ENCODE data around the gene GPR171.
A peak's percentile ranks its signal among the peaks of the same experiment; 100 is the strongest.
"Not testable (repeated sequence)": the region's sequence is repeated elsewhere in the genome, so short reads cannot be mapped to it uniquely, and the experiment has no call there.

Gene GPR171

DNA sequence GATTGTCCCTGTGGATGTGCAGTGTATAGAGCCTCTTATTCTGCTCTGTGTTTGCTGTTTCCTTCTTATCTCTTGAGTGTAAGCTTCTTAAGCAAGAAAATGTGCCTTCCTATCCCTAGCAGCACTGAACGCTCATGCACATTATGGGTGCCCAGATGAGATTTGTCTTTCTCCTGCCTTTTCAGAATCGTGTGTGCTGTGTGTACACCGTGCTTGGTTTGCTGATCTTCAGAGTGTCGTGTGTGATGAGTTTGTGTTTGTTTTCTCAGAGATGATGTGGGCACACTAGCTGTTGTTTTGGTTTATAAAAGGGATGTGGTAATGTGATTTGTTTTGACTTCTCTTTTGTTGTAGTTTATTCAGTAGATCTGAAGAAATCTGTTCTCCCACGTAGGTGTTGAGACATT, 19.7 kb downstream of the GPR171 start:
- DNase-seq (ENCODE audit: low read depth in 1 of 2, low spot score in 1 of 2): no peak
- TF ChIP-seq JUND (IDR thresholded peaks at IDR 0.05; ENCODE audit: low read depth): no peak
- in situ Hi-C loops (cut with HindIII; ENCODE audit: low pct_unique_long_range_greater_than_20kb, low sequenced_read_pairs): no loop called here

DNA sequence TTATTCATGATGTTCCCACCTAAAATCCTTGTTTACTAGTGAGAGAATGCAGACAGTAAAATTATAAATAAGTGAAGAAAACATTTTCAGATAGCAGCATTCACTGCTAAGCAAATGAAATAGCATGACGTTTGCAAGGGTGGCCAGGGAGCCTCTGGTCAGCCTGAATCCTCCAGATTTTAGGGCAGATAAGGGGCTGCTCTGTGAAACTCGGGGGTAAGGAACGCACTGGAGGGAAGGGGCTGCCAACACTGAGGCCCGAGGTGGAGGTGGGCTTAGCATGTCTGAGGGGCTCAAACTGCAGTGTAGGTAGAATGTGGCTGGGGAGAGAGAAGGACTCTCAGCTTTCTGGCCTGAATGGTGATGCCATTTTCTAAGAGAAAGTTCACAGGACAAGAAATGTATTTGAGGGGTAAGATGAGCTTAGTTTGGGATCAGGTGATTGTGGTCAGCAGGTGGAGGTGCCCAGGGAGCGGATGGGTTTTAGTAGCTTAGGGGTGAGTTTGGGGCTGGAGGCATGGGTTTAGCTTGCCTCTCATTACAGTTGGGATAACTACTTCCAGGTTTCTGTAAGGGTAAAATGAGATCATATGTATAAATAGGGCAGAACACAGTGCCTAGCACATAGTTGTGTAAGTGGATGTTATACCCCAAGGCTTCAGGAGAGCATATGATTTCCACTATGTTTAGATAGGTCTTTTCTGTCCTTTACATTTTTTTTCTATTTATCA, 20.5 kb downstream of the GPR171 start:
- in situ Hi-C loops (cut with HindIII; ENCODE audit: low pct_unique_long_range_greater_than_20kb, low sequenced_read_pairs): no loop called here
- DNase-seq (ENCODE audit: low read depth in 1 of 2, low spot score in 1 of 2): no peak
- no peak for TF ChIP-seq JUND (IDR thresholded peaks at IDR 0.05; ENCODE audit: low read depth)

DNA sequence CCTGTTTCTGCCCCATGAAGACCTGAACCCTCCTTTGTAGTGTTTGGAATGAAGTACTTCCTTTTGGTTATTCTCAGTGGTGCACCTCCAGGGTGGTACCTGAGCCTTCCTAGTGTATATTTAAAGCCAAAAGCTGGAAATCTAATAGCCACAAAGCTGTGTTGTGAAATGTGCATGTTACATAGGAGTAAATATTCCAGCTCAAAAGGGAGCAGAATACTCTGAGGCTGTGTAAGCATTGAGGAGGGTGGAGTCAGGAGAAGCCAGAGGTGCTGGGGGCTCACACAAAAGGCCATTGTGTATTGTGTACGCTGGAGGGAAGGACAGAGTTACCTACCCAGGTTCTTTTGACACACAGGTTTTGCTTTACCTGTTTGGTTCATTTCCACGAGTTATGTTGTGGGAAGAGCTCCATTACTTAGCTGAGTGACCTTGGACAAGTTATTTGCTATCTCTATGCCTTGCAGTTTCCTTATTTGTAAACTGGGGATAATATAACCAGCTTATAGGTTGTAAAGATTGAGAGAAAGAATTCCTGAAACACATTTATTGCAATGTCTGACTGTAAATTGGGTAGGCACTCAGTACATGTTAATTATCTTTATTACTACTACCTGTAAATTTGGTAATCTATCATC, 24.7 kb downstream of the GPR171 start:
- no peak for DNase-seq (ENCODE audit: low read depth in 1 of 2, low spot score in 1 of 2)
- no peak for TF ChIP-seq JUND (IDR thresholded peaks at IDR 0.05; ENCODE audit: low read depth)
- in situ Hi-C loops (cut with HindIII; ENCODE audit: low pct_unique_long_range_greater_than_20kb, low sequenced_read_pairs): no loop called here

DNA sequence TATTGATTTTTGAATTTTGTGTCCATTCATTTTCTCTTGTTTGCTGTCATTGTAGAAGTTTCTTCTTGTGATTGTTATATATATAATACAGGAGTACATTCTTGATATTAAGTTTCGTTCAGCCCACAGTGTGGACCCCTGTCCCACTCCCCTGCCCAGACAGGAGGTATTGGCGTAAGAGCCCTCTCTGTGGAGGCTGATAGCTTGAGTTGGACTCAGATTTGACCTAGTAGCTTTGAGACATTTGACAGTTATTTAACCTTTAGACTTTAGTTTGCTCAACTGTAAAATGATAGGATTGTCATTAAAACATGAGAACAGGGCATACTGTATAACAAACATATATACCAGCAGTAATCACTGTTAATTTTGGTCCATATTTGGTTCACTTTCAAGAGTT, 27.1 kb downstream of the GPR171 start:
- no peak for TF ChIP-seq JUND (IDR thresholded peaks at IDR 0.05; ENCODE audit: low read depth)
- no peak for DNase-seq (ENCODE audit: low read depth in 1 of 2, low spot score in 1 of 2)
- in situ Hi-C loops (cut with HindIII; ENCODE audit: low pct_unique_long_range_greater_than_20kb, low sequenced_read_pairs): no loop called here

DNA sequence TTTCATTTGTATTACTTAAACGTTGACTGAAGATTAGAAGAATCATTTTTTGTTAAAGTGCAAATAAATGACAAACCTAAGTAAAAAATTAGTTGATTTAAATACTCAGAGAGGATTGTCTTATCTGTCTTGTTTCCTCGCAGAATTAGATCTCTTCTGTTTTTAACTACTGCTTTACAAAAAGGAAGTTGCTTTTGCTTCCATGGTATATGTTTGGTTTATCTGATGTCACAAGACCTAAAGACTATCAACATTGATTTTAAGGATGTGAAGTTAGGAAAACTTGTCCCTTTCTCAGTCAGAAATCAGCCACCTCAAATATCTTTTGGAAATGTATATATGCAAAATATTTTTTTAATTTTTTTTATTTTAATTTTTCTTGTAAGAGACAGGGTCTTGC, 28.7 kb downstream of the GPR171 start:
- DNase-seq (ENCODE audit: low read depth in 1 of 2, low spot score in 1 of 2): no peak
- in situ Hi-C loops (cut with HindIII; ENCODE audit: low pct_unique_long_range_greater_than_20kb, low sequenced_read_pairs): no loop called here

DNA sequence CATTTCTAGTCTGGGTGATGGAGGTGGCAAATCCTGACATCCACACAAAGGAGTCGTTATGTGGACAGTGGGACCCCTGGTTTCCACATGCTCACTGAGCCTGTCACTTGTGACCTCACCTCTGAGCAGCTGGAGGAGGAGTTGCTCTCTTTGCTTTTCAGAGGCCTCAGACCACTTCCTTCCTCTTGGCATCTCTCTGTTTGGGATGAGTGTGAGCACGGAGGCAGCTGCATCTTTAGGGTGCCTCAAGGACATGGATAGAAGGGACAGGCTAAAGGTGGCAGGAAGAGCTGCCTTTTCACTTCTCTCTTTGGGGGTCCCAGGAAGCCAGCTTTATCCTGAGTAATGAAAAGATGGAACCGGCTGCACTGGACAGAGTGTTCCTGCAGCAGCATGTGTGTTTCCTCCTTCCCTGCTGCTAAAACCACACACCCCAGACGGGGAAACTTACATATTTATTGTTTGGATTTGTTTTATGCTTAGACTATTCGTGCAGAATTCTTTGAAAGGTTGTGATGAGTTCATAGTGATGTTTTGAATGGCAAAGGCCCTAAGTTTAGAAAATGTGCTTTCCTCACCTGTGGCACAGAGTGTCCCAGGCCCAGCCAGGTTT, 31.8 kb downstream of the GPR171 start:
- DNase-seq (ENCODE audit: low read depth in 1 of 2, low spot score in 1 of 2): no peak

More for the DNA sequence above, 28.7 kb downstream of the GPR171 start:
- no peak for TF ChIP-seq JUND (IDR thresholded peaks at IDR 0.05; ENCODE audit: low read depth)

DNA sequence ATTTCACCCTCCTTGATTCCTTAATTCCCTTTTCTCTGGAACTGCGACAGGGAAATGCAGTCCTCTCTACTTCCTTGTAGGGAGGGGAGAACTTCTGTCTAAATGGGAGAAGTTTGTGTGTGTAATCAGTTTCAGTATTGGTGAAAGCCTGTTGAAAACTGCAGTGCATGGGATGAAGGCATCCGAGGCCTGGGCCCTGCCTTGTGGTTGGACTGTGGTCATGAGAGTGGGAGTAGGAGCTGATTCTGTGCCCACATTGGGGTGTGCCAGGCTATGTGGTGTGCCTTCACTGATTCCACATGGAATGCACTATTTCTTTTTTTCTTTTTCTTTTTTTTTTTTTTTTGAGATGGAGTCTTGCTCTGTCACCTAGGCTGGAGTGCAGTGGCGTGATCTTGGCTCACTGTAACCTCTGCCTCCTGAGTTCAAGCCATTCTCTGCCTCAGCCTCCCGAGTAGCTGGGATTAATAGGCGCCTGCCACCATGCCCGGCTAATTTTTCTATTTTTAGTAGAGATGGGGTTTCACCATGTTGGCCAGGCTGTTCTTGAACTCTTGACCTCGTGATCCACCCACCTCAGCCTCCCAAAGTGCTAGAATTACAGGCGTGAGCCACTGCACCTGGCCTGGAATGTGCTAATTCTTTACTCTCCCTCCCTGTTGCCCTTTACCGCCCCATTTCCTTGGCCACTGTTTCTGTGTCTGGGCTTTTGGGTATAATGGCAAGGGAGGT, 32.9 kb downstream of the GPR171 start:
- DNase-seq (ENCODE audit: low read depth in 1 of 2, low spot score in 1 of 2); in situ Hi-C loops (cut with HindIII; ENCODE audit: low pct_unique_long_range_greater_than_20kb, low sequenced_read_pairs): not testable (repeated sequence)

More for the DNA sequence above, 31.8 kb downstream of the GPR171 start:
- in situ Hi-C loops (cut with HindIII; ENCODE audit: low pct_unique_long_range_greater_than_20kb, low sequenced_read_pairs): no loop called here
- no peak for TF ChIP-seq JUND (IDR thresholded peaks at IDR 0.05; ENCODE audit: low read depth)

DNA sequence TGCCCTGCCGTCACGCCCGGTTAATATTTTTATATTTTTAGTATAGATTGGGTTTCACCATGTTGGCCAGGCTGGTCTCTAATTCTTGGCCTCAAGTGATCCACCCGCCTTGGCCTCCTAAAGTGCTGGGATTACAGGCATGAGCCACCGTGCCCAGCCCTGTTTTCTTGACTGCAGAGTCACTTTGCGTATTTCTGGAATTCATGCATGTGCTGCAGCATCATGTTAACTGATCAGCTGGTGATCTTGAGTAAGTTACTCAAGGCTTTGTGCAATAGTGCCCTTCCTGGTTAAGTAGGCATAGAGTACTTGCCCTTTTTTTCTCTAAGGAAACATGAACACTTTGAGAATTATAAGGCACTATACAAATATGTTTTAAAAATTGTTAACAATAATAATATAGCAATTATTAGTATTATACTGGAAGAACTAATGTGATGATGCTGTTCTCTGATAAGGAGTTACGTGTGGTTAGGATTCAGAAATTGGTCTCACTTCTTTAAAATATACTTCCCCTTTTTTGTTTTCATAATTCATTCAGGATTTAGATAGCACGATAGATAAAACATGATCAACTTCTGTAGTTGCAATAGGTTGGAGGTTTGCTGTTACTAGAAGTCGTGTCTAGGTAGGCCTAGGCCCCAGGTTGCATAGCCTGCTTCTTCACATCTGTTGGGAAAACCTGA, 33.6 kb downstream of the GPR171 start:
- TF ChIP-seq JUND (IDR thresholded peaks at IDR 0.05; ENCODE audit: low read depth): no peak
- in situ Hi-C loops (cut with HindIII; ENCODE audit: low pct_unique_long_range_greater_than_20kb, low sequenced_read_pairs): no loop called here
- no peak for DNase-seq (ENCODE audit: low read depth in 1 of 2, low spot score in 1 of 2)

DNA sequence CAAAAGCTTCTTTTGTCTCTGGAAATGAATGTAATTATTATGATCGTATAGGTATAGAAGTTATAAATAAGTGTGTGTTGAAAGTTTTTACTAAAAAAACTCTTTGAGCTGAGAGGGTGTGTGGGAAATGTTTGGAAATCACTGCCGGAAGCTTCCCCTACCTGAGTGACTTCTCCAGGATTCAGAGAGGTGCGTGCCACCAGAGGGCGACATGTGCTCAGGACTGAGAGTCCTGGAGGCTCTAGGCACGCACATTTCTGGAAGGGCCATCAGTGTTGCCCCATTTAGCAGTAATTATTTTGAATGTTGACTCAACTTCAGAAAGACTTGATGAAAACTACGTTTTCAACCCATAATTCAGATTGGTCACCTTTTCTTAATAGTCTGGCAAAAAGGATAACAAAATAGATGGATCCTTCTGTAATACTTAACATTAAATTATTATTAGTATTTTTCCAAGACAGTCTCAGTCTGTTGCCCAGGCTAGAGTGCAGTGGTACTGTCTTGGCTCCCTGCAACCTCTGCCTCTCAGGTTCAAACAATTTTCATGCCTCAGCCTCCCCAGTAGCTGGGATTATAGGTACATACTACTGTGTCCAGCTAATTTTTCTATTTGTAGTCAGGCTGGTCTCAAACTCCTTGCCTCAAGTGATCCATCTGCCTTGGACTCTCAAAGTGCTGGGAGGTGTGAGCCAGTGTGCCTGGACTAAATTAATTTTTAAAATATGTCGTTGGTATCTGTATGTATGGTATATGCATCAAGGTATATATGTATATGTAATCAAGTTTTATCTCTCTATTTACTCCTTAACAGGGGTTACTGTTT, 34.5 kb downstream of the GPR171 start:
- in situ Hi-C loops (cut with HindIII; ENCODE audit: low pct_unique_long_range_greater_than_20kb, low sequenced_read_pairs): no loop called here
- TF ChIP-seq JUND (IDR thresholded peaks at IDR 0.05; ENCODE audit: low read depth): no peak
- DNase-seq (ENCODE audit: low read depth in 1 of 2, low spot score in 1 of 2): peak; percentile 73 to 83

DNA sequence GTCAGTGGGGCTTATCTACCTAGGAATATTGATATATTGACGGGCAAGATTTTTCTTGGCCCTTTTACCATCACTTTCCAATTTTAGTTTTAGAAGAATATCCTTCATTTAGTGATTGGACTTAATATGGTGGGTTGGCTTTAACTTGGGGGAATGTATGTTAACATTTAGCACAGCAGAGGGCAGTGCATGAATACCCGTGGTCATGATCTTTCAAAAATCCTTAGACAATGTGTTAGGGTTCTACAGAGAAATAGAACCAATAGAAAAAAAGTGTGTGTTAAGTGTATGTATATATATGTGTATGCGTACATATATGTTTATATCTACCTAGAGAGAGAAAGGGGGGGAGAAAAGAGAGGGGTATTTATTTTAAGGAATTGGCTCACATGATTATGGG, 36.9 kb downstream of the GPR171 start:
- no peak for DNase-seq (ENCODE audit: low read depth in 1 of 2, low spot score in 1 of 2)
- no peak for TF ChIP-seq JUND (IDR thresholded peaks at IDR 0.05; ENCODE audit: low read depth)
- in situ Hi-C loops (cut with HindIII; ENCODE audit: low pct_unique_long_range_greater_than_20kb, low sequenced_read_pairs): no loop called here

DNA sequence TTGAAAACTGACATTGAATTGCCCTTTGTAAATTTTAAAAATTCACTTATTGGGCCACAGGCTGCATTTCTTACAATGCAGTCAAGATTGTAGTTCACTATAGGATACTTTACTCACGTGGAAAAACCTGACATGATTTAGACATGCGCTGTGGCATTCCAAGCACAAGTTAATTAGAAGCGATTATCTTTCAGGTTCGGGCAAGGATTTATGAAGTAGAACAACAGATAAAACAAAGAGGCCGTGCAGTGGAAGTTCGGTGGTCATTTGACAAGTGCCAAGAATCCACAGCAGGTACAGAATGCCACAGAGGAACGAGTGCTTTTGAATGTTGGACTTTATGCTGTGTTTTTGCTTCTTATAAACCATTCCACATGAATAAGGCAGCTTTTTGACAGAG, 37.8 kb downstream of the GPR171 start:
- in situ Hi-C loops (cut with HindIII; ENCODE audit: low pct_unique_long_range_greater_than_20kb, low sequenced_read_pairs): no loop called here
- TF ChIP-seq JUND (IDR thresholded peaks at IDR 0.05; ENCODE audit: low read depth): no peak

More for the DNA sequence above, 37.8 kb downstream of the GPR171 start:
- no peak for DNase-seq (ENCODE audit: low read depth in 1 of 2, low spot score in 1 of 2)
